ENCODE measurements around the gene AGAP3.

- TF ChIP-seq CTCF (IDR thresholded peaks at IDR 0.05) (no peak), CHD2 (IDR thresholded peaks at IDR 0.05; ENCODE audit: low read length, partially characterized antibody) (no peak), MEF2A (IDR thresholded peaks at IDR 0.05; ENCODE audit: borderline replicate concordance, low read depth) (no peak), TAF1 (IDR thresholded peaks at IDR 0.05; ENCODE audit: borderline replicate concordance, low read depth, low read length) (no peak), USF1 (IDR thresholded peaks at IDR 0.05; ENCODE audit: borderline replicate concordance, low read depth) (no peak), IRF3 (IDR thresholded peaks at IDR 0.05; ENCODE audit: low read depth, low read length) (no peak)
- TF ChIP-seq, protein P1, sequence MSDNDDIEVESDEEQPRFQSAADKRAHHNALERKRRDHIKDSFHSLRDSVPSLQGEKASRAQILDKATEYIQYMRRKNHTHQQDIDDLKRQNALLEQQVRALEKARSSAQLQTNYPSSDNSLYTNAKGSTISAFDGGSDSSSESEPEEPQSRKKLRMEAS (IDR thresholded peaks at IDR 0.05; ENCODE audit: low read depth) = no peak
- TF ChIP-seq, protein P2, sequence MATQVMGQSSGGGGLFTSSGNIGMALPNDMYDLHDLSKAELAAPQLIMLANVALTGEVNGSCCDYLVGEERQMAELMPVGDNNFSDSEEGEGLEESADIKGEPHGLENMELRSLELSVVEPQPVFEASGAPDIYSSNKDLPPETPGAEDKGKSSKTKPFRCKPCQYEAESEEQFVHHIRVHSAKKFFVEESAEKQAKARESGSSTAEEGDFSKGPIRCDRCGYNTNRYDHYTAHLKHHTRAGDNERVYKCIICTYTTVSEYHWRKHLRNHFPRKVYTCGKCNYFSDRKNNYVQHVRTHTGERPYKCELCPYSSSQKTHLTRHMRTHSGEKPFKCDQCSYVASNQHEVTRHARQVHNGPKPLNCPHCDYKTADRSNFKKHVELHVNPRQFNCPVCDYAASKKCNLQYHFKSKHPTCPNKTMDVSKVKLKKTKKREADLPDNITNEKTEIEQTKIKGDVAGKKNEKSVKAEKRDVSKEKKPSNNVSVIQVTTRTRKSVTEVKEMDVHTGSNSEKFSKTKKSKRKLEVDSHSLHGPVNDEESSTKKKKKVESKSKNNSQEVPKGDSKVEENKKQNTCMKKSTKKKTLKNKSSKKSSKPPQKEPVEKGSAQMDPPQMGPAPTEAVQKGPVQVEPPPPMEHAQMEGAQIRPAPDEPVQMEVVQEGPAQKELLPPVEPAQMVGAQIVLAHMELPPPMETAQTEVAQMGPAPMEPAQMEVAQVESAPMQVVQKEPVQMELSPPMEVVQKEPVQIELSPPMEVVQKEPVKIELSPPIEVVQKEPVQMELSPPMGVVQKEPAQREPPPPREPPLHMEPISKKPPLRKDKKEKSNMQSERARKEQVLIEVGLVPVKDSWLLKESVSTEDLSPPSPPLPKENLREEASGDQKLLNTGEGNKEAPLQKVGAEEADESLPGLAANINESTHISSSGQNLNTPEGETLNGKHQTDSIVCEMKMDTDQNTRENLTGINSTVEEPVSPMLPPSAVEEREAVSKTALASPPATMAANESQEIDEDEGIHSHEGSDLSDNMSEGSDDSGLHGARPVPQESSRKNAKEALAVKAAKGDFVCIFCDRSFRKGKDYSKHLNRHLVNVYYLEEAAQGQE (IDR thresholded peaks at IDR 0.05; ENCODE audit: low read depth, low read length) = no peak
- TF ChIP-seq, protein P3, sequence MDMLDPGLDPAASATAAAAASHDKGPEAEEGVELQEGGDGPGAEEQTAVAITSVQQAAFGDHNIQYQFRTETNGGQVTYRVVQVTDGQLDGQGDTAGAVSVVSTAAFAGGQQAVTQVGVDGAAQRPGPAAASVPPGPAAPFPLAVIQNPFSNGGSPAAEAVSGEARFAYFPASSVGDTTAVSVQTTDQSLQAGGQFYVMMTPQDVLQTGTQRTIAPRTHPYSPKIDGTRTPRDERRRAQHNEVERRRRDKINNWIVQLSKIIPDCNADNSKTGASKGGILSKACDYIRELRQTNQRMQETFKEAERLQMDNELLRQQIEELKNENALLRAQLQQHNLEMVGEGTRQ (IDR thresholded peaks at IDR 0.05; ENCODE audit: borderline replicate concordance, low read depth, low read length) = no peak
These were observed 60.5 kb downstream of the AGAP3 start for GRCh38 chr7:151146761-151147160.

Measured in SK-N-SH (cell line).